Astrocyte of the spinal cord (primary cell): Measurements from ENCODE around the gene CBY1.

ENCODE experiments used
- DNase-seq: peaks from one replicate; pipeline ENCODE4 v3.0.0; 2011; ENCODE audit warnings: low read depth, low spot score
- H3K4me3 ChIP-seq: 2 replicates; pipeline ENCODE4 v1.5.1; 2011; ENCODE audit warnings: low read depth, mild to moderate bottlenecking, low read length, moderate library complexity
- in situ Hi-C: cut with HindIII; loops from 2 replicates; pipeline ENCODE4 v1.10.0; 2017; ENCODE audit warnings: low sequenced_read_pairs
- TF ChIP-seq, protein P1 (sequence below): IDR thresholded peaks from 2 replicates; pipeline ENCODE4 v1.5.1; 2012; ENCODE audit warnings: low read depth, mild to moderate bottlenecking, low read length, inconsistent platforms

Gene CBY1

DNA sequence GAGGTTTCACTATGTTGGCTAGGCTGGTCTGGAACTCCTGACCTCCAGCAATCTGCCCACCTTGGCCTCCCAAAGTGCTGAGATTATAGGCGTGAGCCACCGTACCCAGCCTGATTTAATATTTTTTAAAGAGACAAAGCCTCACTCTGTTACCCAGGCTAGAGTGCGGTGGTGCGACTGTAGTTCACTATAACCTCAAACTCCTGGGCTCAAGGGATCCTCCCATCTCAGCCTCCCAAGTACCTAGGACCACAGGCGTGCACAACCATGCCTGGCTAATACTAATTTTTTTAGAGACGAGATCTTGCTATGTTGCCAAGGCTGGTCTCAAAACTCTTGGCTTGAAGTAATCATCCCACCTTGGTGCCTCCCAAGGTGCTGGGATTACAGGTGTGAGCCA is 62.8 kb downstream of the CBY1 start:
- in situ Hi-C loops, result no loop called here
- TF ChIP-seq, protein P1, sequence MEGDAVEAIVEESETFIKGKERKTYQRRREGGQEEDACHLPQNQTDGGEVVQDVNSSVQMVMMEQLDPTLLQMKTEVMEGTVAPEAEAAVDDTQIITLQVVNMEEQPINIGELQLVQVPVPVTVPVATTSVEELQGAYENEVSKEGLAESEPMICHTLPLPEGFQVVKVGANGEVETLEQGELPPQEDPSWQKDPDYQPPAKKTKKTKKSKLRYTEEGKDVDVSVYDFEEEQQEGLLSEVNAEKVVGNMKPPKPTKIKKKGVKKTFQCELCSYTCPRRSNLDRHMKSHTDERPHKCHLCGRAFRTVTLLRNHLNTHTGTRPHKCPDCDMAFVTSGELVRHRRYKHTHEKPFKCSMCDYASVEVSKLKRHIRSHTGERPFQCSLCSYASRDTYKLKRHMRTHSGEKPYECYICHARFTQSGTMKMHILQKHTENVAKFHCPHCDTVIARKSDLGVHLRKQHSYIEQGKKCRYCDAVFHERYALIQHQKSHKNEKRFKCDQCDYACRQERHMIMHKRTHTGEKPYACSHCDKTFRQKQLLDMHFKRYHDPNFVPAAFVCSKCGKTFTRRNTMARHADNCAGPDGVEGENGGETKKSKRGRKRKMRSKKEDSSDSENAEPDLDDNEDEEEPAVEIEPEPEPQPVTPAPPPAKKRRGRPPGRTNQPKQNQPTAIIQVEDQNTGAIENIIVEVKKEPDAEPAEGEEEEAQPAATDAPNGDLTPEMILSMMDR, result no peak
- H3K4me3 ChIP-seq, result no peak overlapping the region
- no peak for DNase-seq

DNA sequence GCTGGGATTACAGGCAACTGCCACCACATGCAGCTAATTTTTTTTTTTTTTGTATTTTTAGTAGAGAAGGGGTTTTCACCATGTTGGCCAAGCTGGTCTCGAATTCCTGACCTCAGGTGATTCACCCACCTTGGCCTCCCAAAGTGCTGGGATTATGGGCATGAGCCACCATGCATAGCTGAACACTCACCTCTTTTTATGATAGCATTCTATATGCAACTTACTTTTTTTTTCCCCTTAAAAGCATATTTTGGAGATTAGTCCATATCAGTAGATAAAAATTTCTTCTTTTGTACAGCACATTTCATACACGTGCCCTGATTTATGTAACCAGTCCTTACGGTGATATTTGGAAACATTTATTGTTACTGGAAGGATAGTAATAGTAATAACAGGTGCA is 63.9 kb downstream of the CBY1 start:
- H3K4me3 ChIP-seq, result no peak overlapping the region
- TF ChIP-seq, protein P1, result no peak
- in situ Hi-C loops, result no loop called here
- DNase-seq, result no peak

- in situ Hi-C loops, result no loop called here
- H3K4me3 ChIP-seq, result no peak overlapping the region
- DNase-seq, result no peak
- TF ChIP-seq, protein P1, result no peak
Observed at GRCh38 chr22:38721551-38721950, 65.1 kb downstream of the CBY1 start.
